Neuronal stem cell (in vitro differentiated cells): ENCODE results near the gene ANKS1A.

Experiments used
- DNase-seq: peaks from one replicate; pipeline ENCODE4 v3.0.0-alpha.2; 2013; ENCODE audit warnings: low spot score
- H2AFZ ChIP-seq: one replicate; pipeline ENCODE4 v1.6.1; 2013; ENCODE audit warnings: mild to moderate bottlenecking, low read length, inconsistent platforms
- H2AK5ac ChIP-seq: 2 replicates; pipeline ENCODE4 v1.6.1; 2013; ENCODE audit warnings: low read depth, mild to moderate bottlenecking, inconsistent platforms, low read length, moderate library complexity, mixed read lengths
- H2BK120ac ChIP-seq: 2 replicates; pipeline ENCODE4 v1.6.1; 2013; ENCODE audit warnings: low read depth, mild to moderate bottlenecking, inconsistent platforms, low read length, moderate library complexity, mixed read lengths
- H2BK12ac ChIP-seq: one replicate; pipeline ENCODE4 v1.6.1; 2013; ENCODE audit warnings: low read length, inconsistent platforms
- H2BK15ac ChIP-seq: 2 replicates; pipeline ENCODE4 v1.6.1; 2013; ENCODE audit warnings: mild to moderate bottlenecking, low read length, inconsistent platforms, mixed read lengths
- H2BK5ac ChIP-seq: one replicate; pipeline ENCODE4 v1.6.1; 2013; ENCODE audit warnings: inconsistent platforms, mild to moderate bottlenecking, low read length, moderate library complexity
- H3K14ac ChIP-seq: one replicate; pipeline ENCODE4 v1.6.1; 2013; ENCODE audit warnings: low read length, inconsistent platforms
- H3K18ac ChIP-seq: 2 replicates; pipeline ENCODE4 v1.6.1; 2013; ENCODE audit warnings: low read length, inconsistent platforms
- H3K23ac ChIP-seq: 2 replicates; pipeline ENCODE4 v1.6.1; 2013; ENCODE audit warnings: low read depth, mild to moderate bottlenecking, mixed read lengths, low read length, inconsistent platforms; ENCODE audit not compliant: poor library complexity
- H3K27ac ChIP-seq: replicated peaks from 3 replicates; pipeline ENCODE4 v1.5.1; 2013; ENCODE audit warnings: low read length, inconsistent platforms
- H3K27me3 ChIP-seq, 3 experiments: 2 replicates each; pipeline ENCODE4 v1.6.1; 2013; ENCODE audit warnings: low read length in 3 of 3, mild to moderate bottlenecking in 2 of 3, inconsistent platforms in 1 of 3, low read depth in 1 of 3, mixed read lengths in 1 of 3, moderate library complexity in 1 of 3; ENCODE audit not compliant: control insufficient read depth in 3 of 3, insufficient read depth in 3 of 3
- H3K36me3 ChIP-seq, 2 donors: replicated peaks in 1 of 2; 2 replicates each; pipeline ENCODE4 v1.6.1; 2013; ENCODE audit warnings: low read length in 2 of 2; ENCODE audit not compliant: control insufficient read depth in 2 of 2, insufficient read depth in 2 of 2
- H3K4ac ChIP-seq: 2 replicates; pipeline ENCODE4 v1.6.1; 2013; ENCODE audit warnings: inconsistent platforms, mild to moderate bottlenecking, low read length, moderate library complexity
- H3K4me1 ChIP-seq, 2 donors: 1 replicate in 1 of 2; 2 replicates in 1 of 2; pipeline ENCODE4 v1.6.1; 2013; ENCODE audit warnings: low read length in 2 of 2, low read depth in 1 of 2; ENCODE audit not compliant: control insufficient read depth in 2 of 2, insufficient read depth in 1 of 2
- H3K4me2 ChIP-seq: one replicate; pipeline ENCODE4 v1.6.1; 2013; ENCODE audit warnings: mild to moderate bottlenecking, low read length, inconsistent platforms; ENCODE audit not compliant: insufficient read depth, poor library complexity, severe bottlenecking
- H3K4me3 ChIP-seq, 2 donors: 2 replicates each; pipeline ENCODE4 v1.5.1; 2013; ENCODE audit warnings: low read length in 2 of 2, mild to moderate bottlenecking in 2 of 2, inconsistent platforms in 1 of 2, moderate library complexity in 1 of 2
- H3K79me1 ChIP-seq: one replicate; pipeline ENCODE4 v1.6.1; 2013; ENCODE audit warnings: low read depth, mild to moderate bottlenecking, inconsistent platforms, low read length, moderate library complexity
- H3K9ac ChIP-seq: one replicate; pipeline ENCODE4 v1.6.1; 2013; ENCODE audit warnings: mild to moderate bottlenecking, low read depth, low read length, inconsistent platforms; ENCODE audit not compliant: poor library complexity
- H3K9me3 ChIP-seq, 2 donors: replicated peaks in 1 of 2; 2 replicates each; pipeline versions ENCODE3 to v1.6.1; 2013; ENCODE audit warnings: low read length in 2 of 2, mild to moderate bottlenecking in 2 of 2, inconsistent platforms in 1 of 2, low read depth in 1 of 2, mixed read lengths in 1 of 2, moderate library complexity in 1 of 2; ENCODE audit not compliant: control insufficient read depth in 2 of 2, insufficient read depth in 1 of 2
- H4K8ac ChIP-seq: one replicate; pipeline ENCODE4 v1.6.1; 2013; ENCODE audit warnings: low read depth, mild to moderate bottlenecking, inconsistent platforms, low read length, moderate library complexity
- H4K91ac ChIP-seq: one replicate; pipeline ENCODE4 v1.6.1; 2013; ENCODE audit warnings: low read length, low read depth, mild to moderate bottlenecking, inconsistent platforms; ENCODE audit not compliant: poor library complexity
- WGBS, 2 donors: extraction: QIAGEN DNeasy Blood & Tissue Kit; methylation state at CpG; one replicate each; pipeline ENCODE4 v1.1.7; 2013; ENCODE audit warnings: missing lambda C conversion rate in 2 of 2, mixed read lengths in 1 of 2; ENCODE audit not compliant: insufficient read length in 2 of 2, insufficient replicate concordance in 1 of 2; ENCODE audit errors: extremely low coverage in 2 of 2; 5-methylcytosine and 5-hydroxymethylcytosine counted together

Gene ANKS1A

GRCh38 chr6:35021004-35021403 lies 131.9 kb downstream of the ANKS1A start:
- Histone ChIP-seq H3K4ac (no peak overlapping the region), H4K91ac (no peak overlapping the region), H3K36me3 (peaks cover 5 to 27% of the 10 kb centered on the region in 2 donors), H3K23ac (no peak overlapping the region), H3K14ac (no peak overlapping the region), H3K4me1 (peaks cover 10 to 28% of the 10 kb centered on the region in 2 donors), H3K4me2 (no peak overlapping the region), H2BK120ac (no peak overlapping the region), H3K9ac (no peak overlapping the region), H3K27ac (no peak overlapping the region), H3K18ac (no peak overlapping the region), H2AFZ (no peak overlapping the region), H2BK12ac (no peak overlapping the region), H2BK5ac (no peak overlapping the region), H4K8ac (no peak overlapping the region), H3K79me1 (no peaks in the 10 kb centered on the region), H2BK15ac (no peak overlapping the region), H2AK5ac (no peak overlapping the region), H3K4me3 (no peak overlapping the region), H3K27me3 (no peaks in the 10 kb centered on the region), H3K9me3 (no peaks in the 10 kb centered on the region)
- WGBS, 2 donors = no CpG with 5 or more reads among the region's 3 CpGs
- DNase-seq = no peak

DNA sequence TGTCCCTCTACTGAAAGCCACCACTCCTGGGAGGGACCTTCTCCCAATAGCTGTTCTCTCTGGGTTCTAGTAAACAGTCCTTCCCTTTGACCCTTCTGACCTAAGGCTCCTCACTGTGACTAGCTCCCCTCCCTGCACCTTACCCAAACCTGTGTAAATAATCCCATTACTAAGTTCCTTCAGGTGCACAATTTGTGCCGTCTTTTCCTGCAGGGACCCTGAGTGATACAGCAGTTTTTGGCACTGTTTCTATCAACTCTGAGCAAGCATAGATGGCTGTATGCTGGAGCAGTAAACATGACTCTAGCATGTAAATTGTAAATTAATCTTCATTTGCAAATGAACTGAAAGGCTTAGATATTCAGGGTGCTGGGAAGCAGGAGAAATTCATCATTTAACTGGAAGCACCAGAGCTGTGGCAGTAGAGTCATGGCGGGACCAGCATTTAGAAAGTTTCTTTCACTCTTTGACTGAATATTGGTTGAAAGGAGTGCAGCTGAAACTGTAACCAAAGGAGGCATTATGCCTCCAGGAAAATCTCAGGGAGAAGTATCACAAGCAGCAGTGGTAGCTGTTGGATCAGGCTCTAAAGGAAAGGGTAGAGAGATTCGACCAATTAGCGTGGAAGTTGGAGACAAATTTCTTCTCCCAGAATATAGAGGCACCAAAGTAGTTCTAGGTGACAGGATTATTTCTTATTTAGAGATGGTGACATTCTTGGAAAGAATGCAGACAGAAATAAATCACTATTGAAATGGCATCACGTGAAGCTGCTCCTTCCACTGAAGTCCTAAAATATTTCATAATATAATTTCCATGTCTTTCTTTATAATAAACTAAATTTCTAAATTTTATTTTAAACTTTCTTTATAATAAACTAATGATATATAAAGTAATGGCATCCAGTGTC lies 134.3 kb downstream of the ANKS1A start:
- Histone ChIP-seq H3K23ac (no peak overlapping the region), H2BK120ac (no peak overlapping the region), H2AFZ (no peak overlapping the region), H3K9ac (no peak overlapping the region), H3K36me3 (peaks cover 2 to 19% of the 10 kb centered on the region in 2 donors), H3K9me3 (no peaks in the 10 kb centered on the region), H3K27ac (no peak overlapping the region), H3K27me3 (no peaks in the 10 kb centered on the region), H2BK12ac (no peak overlapping the region), H3K4me1 (peaks cover 9 to 12% of the 10 kb centered on the region in 2 donors), H4K91ac (no peak overlapping the region), H3K14ac (no peak overlapping the region), H3K4ac (no peak overlapping the region), H2BK15ac (no peak overlapping the region), H3K18ac (no peak overlapping the region), H3K4me3 (no peak overlapping the region), H4K8ac (no peak overlapping the region), H2AK5ac (no peak overlapping the region), H3K4me2 (no peak overlapping the region), H3K79me1 (no peaks in the 10 kb centered on the region), H2BK5ac (no peak overlapping the region)
- no peak for DNase-seq
- no CpG with 5 or more reads among the region's 5 CpGs for WGBS, 2 donors

- no peak overlapping the region for H4K91ac ChIP-seq
- no peak overlapping the region for H2AFZ ChIP-seq
- H2AK5ac ChIP-seq = no peak overlapping the region
- H3K9ac ChIP-seq = no peak overlapping the region
- H3K36me3 ChIP-seq = peaks cover 2 to 10% of the 10 kb centered on the region in 2 donors
- H3K4me2 ChIP-seq = no peak overlapping the region
- H2BK120ac ChIP-seq = no peak overlapping the region
- H3K4ac ChIP-seq = no peak overlapping the region
- no peak overlapping the region for H3K23ac ChIP-seq
- no peak overlapping the region for H2BK15ac ChIP-seq
- H4K8ac ChIP-seq = no peak overlapping the region
- H3K18ac ChIP-seq = no peak overlapping the region
- H3K4me1 ChIP-seq = peaks cover 9 to 12% of the 10 kb centered on the region in 2 donors
- no peaks in the 10 kb centered on the region for H3K27me3 ChIP-seq
- no peak overlapping the region for H2BK5ac ChIP-seq
- H3K9me3 ChIP-seq = no peaks in the 10 kb centered on the region
- no peaks in the 10 kb centered on the region for H3K79me1 ChIP-seq
- H3K27ac ChIP-seq = no peak overlapping the region
- no CpG with 5 or more reads among the region's 4 CpGs for WGBS, 2 donors
- H3K14ac ChIP-seq = no peak overlapping the region
- peak; percentile 51 for DNase-seq
- no peak overlapping the region for H3K4me3 ChIP-seq
- H2BK12ac ChIP-seq = no peak overlapping the region
Measured at GRCh38 chr6:35024551-35025054, 135.5 kb downstream of the ANKS1A start.
